Measurements from ENCODE around the gene CNBP. TPM values are rescaled to one million over a fixed set of nuclear protein-coding genes. Genes with fewer than 3 reads are reported as not detected.

Gene CNBP
- total and polyA plus RNA-seq, 9 of the 15 experiments (the other 6 are each of a cell fraction or from before 2014, with no cell fraction given) = 284 to 717 (median 412) TPM

- TF ChIP-seq E2F8 (IDR thresholded peaks at IDR 0.05; ENCODE audit: low read depth, partially characterized antibody) = no peak
- TF ChIP-seq ZNF143 (CRISPR knock-in tag; IDR thresholded peaks at IDR 0.05) = peak; percentile 77
- no peak for TF ChIP-seq CEBPG (CRISPR knock-in tag; IDR thresholded peaks at IDR 0.05)
- no peak for TF ChIP-seq CEBPG (tag; conservative IDR thresholded peaks at IDR 0.05 in 1 of 2, IDR thresholded peaks at IDR 0.05 in 1 of 2)
- TF ChIP-seq L3MBTL2 (IDR thresholded peaks at IDR 0.05) = 0 out of 2 replicates have a peak, but pooled peaks have one; percentile 36
- TF ChIP-seq RBM25 (IDR thresholded peaks at IDR 0.05; ENCODE audit: low read depth, low read length, severe bottlenecking) = peak; percentile 99
- peak in 1 of 2 experiments; percentile 54; a peak in 1 of 4 replicates for TF ChIP-seq ZNF639 (CRISPR knock-in tag; conservative IDR thresholded peaks at IDR 0.05 in 1 of 2, IDR thresholded peaks at IDR 0.05 in 1 of 2)
- peak; percentile 58 for TF ChIP-seq HMGN3 (IDR thresholded peaks at IDR 0.05; ENCODE audit: borderline replicate concordance, extremely low read depth, insufficient read length, low read depth, low read length)
- 0 out of 2 replicates have a peak, but pooled peaks have one; percentile 57 for TF ChIP-seq ZZZ3 (IDR thresholded peaks at IDR 0.05)
- no peak for TF ChIP-seq CBX2 (IDR thresholded peaks at IDR 0.05; ENCODE audit: insufficient read depth, low read length, poor library complexity, severe bottlenecking)
- TF ChIP-seq SMARCE1 (IDR thresholded peaks at IDR 0.05) = 0 out of 2 replicates have a peak, but pooled peaks have one; percentile 11
- TF ChIP-seq YBX1 (IDR thresholded peaks at IDR 0.05) = no peak
These were observed at the start of gene CNBP (continued) for GRCh38 chr3:129183569-129184395.

Data from K562 (cell line).